Spinal cord (tissue), 10 donors: ENCODE data around the gene ATP6V1C2. TPM values are rescaled to one million over a fixed set of nuclear protein-coding genes. Genes with fewer than 3 reads are reported as not detected.
"Not testable (repeated sequence)": the region's sequence is repeated elsewhere in the genome, so short reads cannot be mapped to it uniquely, and the experiment has no call there.

Experiments
- DNase-seq, 6 donors: peaks; one replicate each; pipeline versions ENCODE4 v3.0.0 to v3.0.0-alpha.2; 2013 to 2015; ENCODE audit warnings: low spot score in 6 of 6, low read depth in 4 of 6
- H3K27ac ChIP-seq: one replicate; pipeline ENCODE4 v1.5.1; 2013; ENCODE audit warnings: low read depth, low read length, control low read depth
- H3K27me3 ChIP-seq: one replicate; pipeline ENCODE4 v1.6.1; 2013; ENCODE audit warnings: low read length; ENCODE audit not compliant: control insufficient read depth, insufficient read depth
- H3K36me3 ChIP-seq: one replicate; pipeline ENCODE4 v1.6.1; 2013; ENCODE audit warnings: low read length; ENCODE audit not compliant: control insufficient read depth, insufficient read depth
- H3K4me1 ChIP-seq: one replicate; pipeline ENCODE4 v1.6.1; 2013; ENCODE audit warnings: low read length; ENCODE audit not compliant: control insufficient read depth, insufficient read depth
- H3K4me3 ChIP-seq: one replicate; pipeline ENCODE4 v1.5.1; 2013; ENCODE audit warnings: low read depth, low read length, control low read depth
- H3K9me3 ChIP-seq: one replicate; pipeline ENCODE4 v1.6.1; 2013; ENCODE audit warnings: low read length; ENCODE audit not compliant: control insufficient read depth, insufficient read depth
- WGBS: methylation state at CpG from one replicate; pipeline ENCODE4 v1.1.5; 2013; ENCODE audit warnings: missing lambda C conversion rate; ENCODE audit not compliant: insufficient coverage; 5-methylcytosine and 5-hydroxymethylcytosine counted together
- polyA plus RNA-seq, 2 donors: library from polyadenylated mRNA; unstranded; fragments of 120-200 nt; gene quantifications; one replicate each; pipeline ENCODE4 v1.2.1, GENCODE V29; 2013; ENCODE audit not compliant: insufficient read length in 2 of 2
- total RNA-seq, 2 donors: library from RNA; depleted of rRNA in 1 of 2; stranded (reverse); fragments of 120-200 nt in 1 of 2; fragments of >200 nt in 1 of 2; gene quantifications; one replicate each; pipeline versions ENCODE4 v1.2.3 to v1.2.4, GENCODE V29; 2013 to 2014
- donor health status: healthy.

ATP6V1C2 gene
- total and polyA plus RNA-seq, 4 donors, result 0.77 to 3.5 (median 1.7) TPM

- Histone ChIP-seq H3K4me3 (no peak overlapping the region), H3K9me3 (no peaks in the 10 kb centered on the region), H3K4me1 (peaks cover 27% of the 10 kb centered on the region), H3K27me3 (no peaks in the 10 kb centered on the region), H3K27ac (peak overlapping the region; percentile 67), H3K36me3 (no peaks in the 10 kb centered on the region)
- 44% methylated on average over 15 of the region's 16 CpGs for WGBS
- peak in 2 of 6 donors; percentile 49 to 87 for DNase-seq
These were observed 93.3 kb downstream of the ATP6V1C2 start for GRCh38 chr2:10814571-10815331.

- Histone ChIP-seq H3K27ac (no peak overlapping the region), H3K4me3 (no peak overlapping the region), H3K36me3 (no peaks in the 10 kb centered on the region), H3K27me3 (no peaks in the 10 kb centered on the region), H3K9me3 (no peaks in the 10 kb centered on the region), H3K4me1 (peaks cover 21% of the 10 kb centered on the region)
- peak in 1 of 6 donors; percentile 8 for DNase-seq
- WGBS, result no CpG with 5 or more reads among the region's 5 CpGs
These were observed 96.0 kb downstream of the ATP6V1C2 start for GRCh38 chr2:10817413-10817812.

DNA sequence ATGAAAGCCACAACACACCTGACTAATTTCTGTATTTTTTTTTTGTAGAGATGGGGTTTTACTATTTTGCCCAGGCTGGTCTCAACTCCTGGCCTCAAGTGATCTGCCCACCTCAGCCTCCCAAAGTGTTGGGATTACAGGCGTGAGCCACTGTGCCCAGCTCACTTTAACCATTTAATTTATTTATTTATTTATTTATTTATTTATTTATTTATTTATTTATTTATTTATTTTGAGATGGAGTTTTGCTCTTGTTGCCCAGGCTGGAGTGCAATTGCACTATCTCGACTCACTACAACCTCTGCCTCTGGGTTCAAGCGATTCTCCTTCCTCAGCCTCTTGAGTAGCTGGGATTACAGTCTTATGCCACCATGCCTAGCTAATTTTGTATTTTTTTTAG lies 96.9 kb downstream of the ATP6V1C2 start:
- not testable (repeated sequence) for DNase-seq, H3K27me3 ChIP-seq, H3K9me3 ChIP-seq, H3K27ac ChIP-seq, H3K36me3 ChIP-seq, H3K4me3 ChIP-seq
- H3K4me1 ChIP-seq, result peaks cover 18% of the 10 kb centered on the region
- no CpG with 5 or more reads among the region's 3 CpGs for WGBS

- H3K27me3 ChIP-seq, result no peaks in the 10 kb centered on the region
- DNase-seq, result no peak
- peaks cover 16% of the 10 kb centered on the region for H3K4me1 ChIP-seq
- no peaks in the 10 kb centered on the region for H3K9me3 ChIP-seq
- no peaks in the 10 kb centered on the region for H3K36me3 ChIP-seq
- 78% methylated on average over 1 of the region's 3 CpGs for WGBS
- H3K27ac ChIP-seq, result no peak overlapping the region
- H3K4me3 ChIP-seq, result no peak overlapping the region
These were observed 97.6 kb downstream of the ATP6V1C2 start for GRCh38 chr2:10818984-10819383.

GRCh38 chr2:10819714-10820314 lies 98.4 kb downstream of the ATP6V1C2 start:
- H3K9me3 ChIP-seq, result no peaks in the 10 kb centered on the region
- H3K27me3 ChIP-seq, result no peaks in the 10 kb centered on the region
- 87% methylated on average over 10 of the region's 12 CpGs for WGBS
- no peak for DNase-seq
- no peak overlapping the region for H3K27ac ChIP-seq
- H3K36me3 ChIP-seq, result no peaks in the 10 kb centered on the region
- no peak overlapping the region for H3K4me3 ChIP-seq
- H3K4me1 ChIP-seq, result peaks cover 8% of the 10 kb centered on the region

- Histone ChIP-seq H3K36me3 (no peaks in the 10 kb centered on the region), H3K4me1 (peaks cover 5% of the 10 kb centered on the region), H3K27me3 (no peaks in the 10 kb centered on the region), H3K4me3 (no peak overlapping the region), H3K9me3 (no peaks in the 10 kb centered on the region), H3K27ac (no peak overlapping the region)
- WGBS, result 53% methylated on average over 6 of the region's 8 CpGs
- no peak for DNase-seq
These were observed 99.1 kb downstream of the ATP6V1C2 start for GRCh38 chr2:10820562-10820961.

- Histone ChIP-seq H3K4me1 (peaks cover 5% of the 10 kb centered on the region), H3K27ac (no peak overlapping the region), H3K27me3 (no peaks in the 10 kb centered on the region), H3K4me3 (no peak overlapping the region), H3K36me3 (no peaks in the 10 kb centered on the region), H3K9me3 (no peaks in the 10 kb centered on the region)
- 66% methylated on average over 11 of the region's 13 CpGs for WGBS
- DNase-seq, result no peak
These were observed 99.7 kb downstream of the ATP6V1C2 start for GRCh38 chr2:10820978-10821695.

DNA sequence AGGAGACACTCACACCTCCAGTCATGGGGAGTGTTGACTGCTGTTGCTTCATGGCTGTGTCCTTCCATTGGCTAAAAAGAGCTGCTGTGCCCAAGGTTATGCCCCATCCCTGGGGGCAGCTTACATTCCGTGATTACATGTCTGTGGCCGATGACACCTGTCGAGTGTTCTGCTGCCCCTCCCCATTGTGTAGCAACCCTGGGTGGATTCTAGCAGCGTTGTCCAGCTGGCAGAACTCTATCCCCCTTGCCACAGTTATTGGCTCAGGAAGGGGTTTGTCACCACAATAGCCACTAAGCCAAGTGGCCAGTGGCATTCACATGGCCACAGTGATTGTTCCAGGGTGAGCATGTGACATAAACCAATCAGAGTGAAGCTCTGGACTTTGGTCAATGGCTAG lies 102.8 kb downstream of the ATP6V1C2 start:
- no peak for DNase-seq
- Histone ChIP-seq H3K36me3 (no peaks in the 10 kb centered on the region), H3K9me3 (no peaks in the 10 kb centered on the region), H3K4me3 (no peak overlapping the region), H3K4me1 (peaks cover 8% of the 10 kb centered on the region), H3K27ac (no peak overlapping the region), H3K27me3 (no peaks in the 10 kb centered on the region)
- WGBS, result 86% methylated on average over 4 of the region's 4 CpGs

GRCh38 chr2:10826026-10826425 lies 104.6 kb downstream of the ATP6V1C2 start:
- Histone ChIP-seq H3K27ac (no peak overlapping the region), H3K9me3 (no peaks in the 10 kb centered on the region), H3K36me3 (no peaks in the 10 kb centered on the region), H3K27me3 (no peaks in the 10 kb centered on the region), H3K4me3 (no peak overlapping the region), H3K4me1 (peaks cover 9% of the 10 kb centered on the region)
- WGBS, result 95% methylated on average over 4 of the region's 8 CpGs
- DNase-seq, result no peak
